Astrocyte of the spinal cord (primary cell): ENCODE measurements around the gene METTL25B.
A peak's percentile ranks its signal among the peaks of the same experiment; 100 is the strongest.

Source experiments
- DNase-seq: peaks from one replicate; pipeline ENCODE4 v3.0.0; 2011; ENCODE audit warnings: low read depth, low spot score
- H3K4me3 ChIP-seq: 2 replicates; pipeline ENCODE4 v1.5.1; 2011; ENCODE audit warnings: low read depth, mild to moderate bottlenecking, low read length, moderate library complexity
- CTCF ChIP-seq: IDR thresholded peaks from 2 replicates; pipeline ENCODE4 v1.5.1; 2012; ENCODE audit warnings: low read depth, mild to moderate bottlenecking, low read length, inconsistent platforms
- in situ Hi-C: cut with HindIII; loops from 2 replicates; pipeline ENCODE4 v1.10.0; 2017; ENCODE audit warnings: low sequenced_read_pairs

The METTL25B gene

GRCh38 chr1:156689035-156689952 lies 39.0 kb upstream of the METTL25B start:
- DNase-seq: peak; percentile 79
- in situ Hi-C loops: no loop called here
- peak; percentile 90 for TF ChIP-seq CTCF
- H3K4me3 ChIP-seq: peak overlapping the region; percentile 10

- DNase-seq: no peak
- no peak for TF ChIP-seq CTCF
- peak overlapping the region; percentile 10 for H3K4me3 ChIP-seq
- in situ Hi-C loops: no loop called here
These were observed 38.2 kb upstream of the METTL25B start for GRCh38 chr1:156689953-156690674.

GRCh38 chr1:156690675-156691036 lies 37.6 kb upstream of the METTL25B start:
- H3K4me3 ChIP-seq: no peak overlapping the region
- TF ChIP-seq CTCF: no peak
- in situ Hi-C loops: no loop called here
- DNase-seq: no peak

- TF ChIP-seq CTCF: no peak
- in situ Hi-C loops: no loop called here
- DNase-seq: no peak
- no peak overlapping the region for H3K4me3 ChIP-seq
These were observed 37.1 kb upstream of the METTL25B start for GRCh38 chr1:156691191-156691590.

- TF ChIP-seq CTCF: peak; percentile 27
- no peak overlapping the region for H3K4me3 ChIP-seq
- peak; percentile 31 for DNase-seq
- in situ Hi-C loops: no loop called here
These were observed 36.4 kb upstream of the METTL25B start for GRCh38 chr1:156691665-156692440.

GRCh38 chr1:156692441-156692924 lies 35.8 kb upstream of the METTL25B start:
- TF ChIP-seq CTCF: no peak
- DNase-seq: no peak
- in situ Hi-C loops: no loop called here
- no peak overlapping the region for H3K4me3 ChIP-seq
